ENCODE measurements around the gene YPEL3. TPM values are rescaled to one million over a fixed set of nuclear protein-coding genes. Genes with fewer than 3 reads are reported as not detected.

YPEL3 gene
- total RNA-seq, 2 experiments from 2014 or later = 154 to 166 TPM

DNA sequence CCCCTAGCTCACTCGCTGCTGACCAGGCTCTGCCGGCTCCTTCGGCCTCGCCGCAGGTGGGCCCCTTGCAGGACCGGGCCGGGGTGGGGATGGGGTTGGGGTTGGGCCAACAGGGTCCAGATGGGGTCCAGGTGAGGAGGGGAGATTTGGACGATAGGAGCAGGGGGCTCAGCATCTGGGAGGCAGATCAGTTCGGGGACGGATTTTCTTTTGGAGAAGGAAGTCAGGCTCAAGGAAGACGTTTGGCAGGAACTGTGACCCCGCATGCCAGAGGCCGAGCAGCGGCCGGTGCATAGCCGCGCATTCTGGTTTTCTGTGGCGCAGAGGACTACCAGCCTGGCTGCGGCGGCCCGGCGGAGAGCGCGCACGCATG, 31.3 kb downstream of the YPEL3 start:
- H3K36me3 ChIP-seq (ENCODE audit: insufficient read depth, low read length) = peaks cover 31% of the 10 kb centered on the region
- peak overlapping the region; percentile 87 to 92 for H3K27ac ChIP-seq (ENCODE audit: low read depth in 1 of 2, low read length in 2 of 2)
- TF ChIP-seq, protein P1, sequence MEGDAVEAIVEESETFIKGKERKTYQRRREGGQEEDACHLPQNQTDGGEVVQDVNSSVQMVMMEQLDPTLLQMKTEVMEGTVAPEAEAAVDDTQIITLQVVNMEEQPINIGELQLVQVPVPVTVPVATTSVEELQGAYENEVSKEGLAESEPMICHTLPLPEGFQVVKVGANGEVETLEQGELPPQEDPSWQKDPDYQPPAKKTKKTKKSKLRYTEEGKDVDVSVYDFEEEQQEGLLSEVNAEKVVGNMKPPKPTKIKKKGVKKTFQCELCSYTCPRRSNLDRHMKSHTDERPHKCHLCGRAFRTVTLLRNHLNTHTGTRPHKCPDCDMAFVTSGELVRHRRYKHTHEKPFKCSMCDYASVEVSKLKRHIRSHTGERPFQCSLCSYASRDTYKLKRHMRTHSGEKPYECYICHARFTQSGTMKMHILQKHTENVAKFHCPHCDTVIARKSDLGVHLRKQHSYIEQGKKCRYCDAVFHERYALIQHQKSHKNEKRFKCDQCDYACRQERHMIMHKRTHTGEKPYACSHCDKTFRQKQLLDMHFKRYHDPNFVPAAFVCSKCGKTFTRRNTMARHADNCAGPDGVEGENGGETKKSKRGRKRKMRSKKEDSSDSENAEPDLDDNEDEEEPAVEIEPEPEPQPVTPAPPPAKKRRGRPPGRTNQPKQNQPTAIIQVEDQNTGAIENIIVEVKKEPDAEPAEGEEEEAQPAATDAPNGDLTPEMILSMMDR (IDR thresholded peaks at IDR 0.05) = no peak
- peaks cover 55% of the 10 kb centered on the region for H3K4me1 ChIP-seq (ENCODE audit: insufficient read depth, low read length)
- ATAC-seq (ENCODE audit: poor library complexity) (no peak), DNase-seq (peak in 1 of 14 experiments; percentile 40)
- ChIA-PET CTCF (interaction anchor here (0.9 to 5.0 kb wide), 4 partner anchors 10 to 47 kb away, joined by 3 to 26 read pairs (median 5); partner anchors contain the start of gene TBX6), POLR2A (interaction anchor here (0.6 to 7.2 kb wide), 28 partner anchors 10 to 1242 kb away, joined by 3 to 118 read pairs (median 6); partner anchors contain the start of genes ATXN2L, CORO1A, DCTPP1 and FBRS)
- intact Hi-C loops (cut with DNase I, micrococcal nuclease) = loop anchor here (1.0 to 10.0 kb wide), 9 partner anchors 9 to 570 kb away; partner anchors contain the start of genes GDPD3 (in 1 of the 2), MAPK3 (in 1 of the 2), MAZ (in 1 of the 2) and PPP4C (in 1 of the 2)
- H3K4me3 Mint-ChIP-seq = peak overlapping the region; percentile 100
- no peaks in the 10 kb centered on the region for H3K27me3 ChIP-seq (ENCODE audit: control insufficient read depth in 1 of 2, insufficient read depth in 2 of 2, low read length in 2 of 2)
- H3K9me3 ChIP-seq (ENCODE audit: control insufficient read depth in 1 of 2, insufficient read depth in 1 of 2, low read length in 2 of 2) = no peaks in the 10 kb centered on the region
- H3K4me3 ChIP-seq (ENCODE audit: low read length) = peak overlapping the region; percentile 100
- H3K4me1 Mint-ChIP-seq (ENCODE audit: low read depth) = peaks cover 40% of the 10 kb centered on the region
- no peaks in the 10 kb centered on the region for H3K27me3 Mint-ChIP-seq
- H3K36me3 Mint-ChIP-seq (ENCODE audit: low read depth) = peaks cover 53% of the 10 kb centered on the region
- H3K27ac Mint-ChIP-seq = peak overlapping the region; percentile 96
- H3K9me3 Mint-ChIP-seq = no peaks in the 10 kb centered on the region

DNA sequence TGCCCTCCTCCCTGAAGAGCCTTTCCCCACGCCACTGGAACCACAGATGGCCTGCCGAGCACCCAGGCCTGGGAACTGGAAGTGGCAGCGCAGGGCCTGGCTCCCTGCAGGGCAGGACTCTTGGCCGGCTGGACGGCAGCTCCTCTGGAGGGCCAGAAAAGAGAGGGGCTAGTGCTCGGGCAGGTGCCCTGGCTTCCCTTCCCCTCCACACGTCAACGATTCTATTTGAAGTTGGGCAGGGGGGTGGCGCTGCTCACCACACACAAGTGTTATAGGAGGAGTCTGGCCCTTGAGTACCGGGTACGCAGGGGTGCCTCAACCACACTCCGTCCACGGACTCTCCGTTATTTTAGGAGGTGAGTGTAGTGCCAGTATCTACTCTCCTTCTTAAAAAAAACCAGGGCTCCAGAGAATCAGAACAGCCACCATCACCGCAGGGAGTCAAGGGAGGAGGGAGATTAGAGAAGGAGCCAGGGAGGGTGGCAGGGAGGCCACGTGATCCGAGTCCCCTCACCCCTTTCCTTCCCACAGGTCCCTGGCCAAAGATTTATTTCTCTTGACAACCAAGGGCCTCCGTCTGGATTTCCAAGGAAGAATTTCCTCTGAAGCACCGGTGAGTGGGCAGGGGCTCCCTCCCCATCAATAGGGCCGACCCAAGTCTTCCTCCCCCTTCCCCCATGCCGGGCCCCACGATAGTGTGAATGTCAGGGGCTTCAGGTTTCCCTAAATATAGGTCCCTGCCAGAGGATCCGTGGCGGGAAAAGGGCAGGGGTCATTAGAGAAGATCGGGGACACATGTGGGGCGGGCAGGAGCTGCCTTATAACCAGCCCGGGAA, 31.9 kb downstream of the YPEL3 start:
- TF ChIP-seq, protein P1 (IDR thresholded peaks at IDR 0.05) = peak; percentile 50
- intact Hi-C loops (cut with DNase I, micrococcal nuclease) = loop anchor here (1.0 to 10.0 kb wide), 6 partner anchors 9 to 571 kb away; partner anchors contain the start of genes GDPD3 (in 1 of the 2), MAPK3 (in 1 of the 2) and ZNF771 (in 1 of the 2)
- Mint-ChIP-seq H3K36me3 (ENCODE audit: low read depth) (peaks cover 47% of the 10 kb centered on the region), H3K9me3 (no peaks in the 10 kb centered on the region), H3K4me3 (peak overlapping the region; percentile 100), H3K27me3 (no peaks in the 10 kb centered on the region), H3K4me1 (ENCODE audit: low read depth) (peaks cover 34% of the 10 kb centered on the region), H3K27ac (peak overlapping the region; percentile 96)
- Histone ChIP-seq H3K36me3 (ENCODE audit: insufficient read depth, low read length) (peaks cover 25% of the 10 kb centered on the region), H3K27me3 (ENCODE audit: control insufficient read depth in 1 of 2, insufficient read depth in 2 of 2, low read length in 2 of 2) (no peaks in the 10 kb centered on the region), H3K9me3 (ENCODE audit: control insufficient read depth in 1 of 2, insufficient read depth in 1 of 2, low read length in 2 of 2) (no peaks in the 10 kb centered on the region), H3K4me3 (ENCODE audit: low read length) (peak overlapping the region; percentile 100), H3K27ac (ENCODE audit: low read depth in 1 of 2, low read length in 2 of 2) (peak overlapping the region; percentile 87 to 92), H3K4me1 (ENCODE audit: insufficient read depth, low read length) (peaks cover 49% of the 10 kb centered on the region)
- CTCF ChIA-PET = interaction anchor here (0.9 to 5.0 kb wide), 8 partner anchors 11 to 346 kb away, joined by 3 to 26 read pairs (median 3); partner anchors contain the start of gene TBX6
- peak; percentile 43 to 84 (median 66) for DNase-seq
- POLR2A ChIA-PET = interaction anchor here (0.6 to 7.2 kb wide), 11 partner anchors 9 to 594 kb away, joined by 4 to 118 read pairs (median 17); partner anchors contain the start of genes CORO1A, FBRS, PPP4C and SEPTIN1
- ATAC-seq (ENCODE audit: poor library complexity) = peak; percentile 16

DNA sequence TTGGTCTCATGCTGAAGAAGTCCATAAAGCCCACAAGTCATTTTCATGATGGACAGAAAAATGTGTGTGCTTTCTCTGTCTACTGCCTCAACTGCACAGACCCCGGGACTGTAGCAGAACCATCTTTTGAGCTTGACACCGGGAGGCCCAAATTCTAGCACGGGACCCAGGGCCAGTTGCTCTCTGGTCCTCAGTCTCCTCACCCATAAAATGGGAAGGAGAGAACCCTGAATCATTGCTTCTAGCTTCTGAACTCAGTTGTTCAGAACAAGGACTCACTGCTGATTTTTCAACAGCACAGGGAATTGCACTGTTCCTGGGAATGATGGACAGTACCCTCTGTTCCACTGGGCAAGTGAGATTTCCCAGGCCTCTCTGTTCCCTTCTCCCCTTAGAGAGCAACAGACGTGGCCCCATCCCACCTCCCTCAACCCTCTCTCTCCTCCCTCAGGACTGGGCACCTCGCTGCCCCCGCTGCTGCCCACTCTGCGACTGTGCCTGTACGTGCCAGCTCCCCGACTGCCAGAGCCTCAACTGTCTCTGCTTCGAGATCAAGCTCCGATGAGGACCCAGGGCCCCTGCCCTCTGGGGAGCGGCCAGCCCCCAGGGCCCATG, 32.6 kb downstream of the YPEL3 start:
- Histone ChIP-seq H3K4me3 (ENCODE audit: low read length) (peak overlapping the region; percentile 100), H3K27ac (ENCODE audit: low read depth in 1 of 2, low read length in 2 of 2) (peak overlapping the region; percentile 87 to 92), H3K36me3 (ENCODE audit: insufficient read depth, low read length) (peaks cover 18% of the 10 kb centered on the region), H3K9me3 (ENCODE audit: control insufficient read depth in 1 of 2, insufficient read depth in 1 of 2, low read length in 2 of 2) (no peaks in the 10 kb centered on the region), H3K27me3 (ENCODE audit: control insufficient read depth in 1 of 2, insufficient read depth in 2 of 2, low read length in 2 of 2) (no peaks in the 10 kb centered on the region), H3K4me1 (ENCODE audit: insufficient read depth, low read length) (peaks cover 41% of the 10 kb centered on the region)
- ATAC-seq (ENCODE audit: poor library complexity) (no peak), DNase-seq (no peak)
- POLR2A ChIA-PET = interaction anchor here (0.6 to 7.2 kb wide), 4 partner anchors 10 to 1242 kb away, joined by 4 to 118 read pairs (median 56); partner anchors contain the start of genes CORO1A and TBX6
- no peaks in the 10 kb centered on the region for H3K27me3 Mint-ChIP-seq
- TF ChIP-seq, protein P1 (IDR thresholded peaks at IDR 0.05) = no peak
- CTCF ChIA-PET = interaction anchor here (0.9 to 1.3 kb wide), 5 partner anchors 10 to 346 kb away, joined by 3 to 4 read pairs (median 3); partner anchors contain the start of gene TBX6
- intact Hi-C loops (cut with DNase I, micrococcal nuclease) = loop anchor here (10.0 kb wide), 4 partner anchors 51 to 571 kb away; partner anchors contain the start of genes GDPD3 (in 1 of the 2) and ZNF771 (in 1 of the 2)
- peak overlapping the region; percentile 96 for H3K27ac Mint-ChIP-seq
- no peaks in the 10 kb centered on the region for H3K9me3 Mint-ChIP-seq
- peaks cover 27% of the 10 kb centered on the region for H3K4me1 Mint-ChIP-seq (ENCODE audit: low read depth)
- H3K36me3 Mint-ChIP-seq (ENCODE audit: low read depth) = peaks cover 40% of the 10 kb centered on the region
- peak overlapping the region; percentile 100 for H3K4me3 Mint-ChIP-seq

Measured in CD4-positive, alpha-beta T cell (primary cell).